KOPT-K1 (cell line): ENCODE measurements around the gene RAX.

Source experiments
- H3K27ac ChIP-seq: fragments of 200-600 bp; sonication (generic); 2 replicates; pipeline ENCODE4 v1.5.1; 2016; ENCODE audit warnings: antibody characterized with exemption, mild to moderate bottlenecking, low read depth, low read length; ENCODE audit not compliant: poor library complexity, severe bottlenecking
- H3K36me3 ChIP-seq: fragments of 200-600 bp; sonication (generic); 2 replicates; pipeline ENCODE4 v1.5.1; 2017; ENCODE audit warnings: antibody characterized with exemption, mild to moderate bottlenecking, low read length, moderate library complexity; ENCODE audit not compliant: insufficient read depth
- H3K9me3 ChIP-seq: fragments of 200-600 bp; sonication (generic); 2 replicates; pipeline ENCODE4 v1.5.1; 2017; ENCODE audit warnings: antibody characterized with exemption, low read length, mild to moderate bottlenecking; ENCODE audit not compliant: insufficient read depth, poor library complexity, severe bottlenecking

Gene RAX

DNA sequence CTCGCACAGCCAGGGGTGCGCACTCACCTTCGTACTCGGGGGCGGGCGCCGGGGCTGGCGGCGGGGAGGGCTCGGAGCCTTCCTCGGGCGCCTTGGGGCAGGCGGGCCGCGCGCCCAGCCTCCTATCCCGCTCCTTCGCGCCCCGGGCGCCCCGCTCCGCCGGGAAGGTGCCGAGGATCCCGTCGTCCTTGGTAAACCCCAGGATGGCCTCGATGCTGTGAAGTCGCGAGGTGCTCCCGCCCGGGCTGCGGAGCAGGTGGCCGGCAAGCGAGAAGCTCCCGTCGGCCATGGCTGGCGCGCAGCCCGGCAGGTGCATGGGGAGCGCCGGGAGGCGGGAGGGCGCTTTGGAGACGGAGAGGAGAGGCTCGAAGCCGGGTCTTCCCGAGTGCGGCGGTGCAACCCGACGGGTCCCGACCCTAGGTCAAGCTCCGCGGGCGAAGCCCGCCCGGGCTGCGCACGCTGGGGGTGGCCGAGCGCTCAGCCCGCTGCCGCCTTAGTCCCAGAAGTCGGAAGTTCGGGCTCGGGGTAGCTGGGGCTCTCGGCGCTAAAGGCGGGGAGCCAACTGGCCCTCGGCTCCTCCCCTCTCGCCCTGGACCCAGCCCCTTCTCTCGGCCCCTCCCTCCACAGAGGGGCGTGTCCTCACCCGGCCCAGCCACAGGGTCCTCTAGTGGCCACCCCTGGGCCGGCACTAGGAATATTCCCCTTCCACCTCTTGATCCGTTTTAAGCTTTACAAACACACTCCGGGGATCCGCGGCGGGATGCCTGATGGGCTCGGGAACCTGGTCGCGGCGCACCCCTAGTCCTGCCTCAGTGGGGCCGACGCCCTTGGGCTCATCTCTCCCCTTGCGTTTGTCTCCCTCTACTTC lies at the start of gene RAX:
Gene RAX (minus strand): TSS at position 564 of the 868 bp plus-strand sequence. CDS start 248 bp downstream, at position 316.
- Histone ChIP-seq H3K36me3 (no peaks in the 10 kb centered on the region), H3K27ac (no peak within 1 kb of the TSS), H3K9me3 (peaks cover 26% of the 10 kb centered on the region)

DNA sequence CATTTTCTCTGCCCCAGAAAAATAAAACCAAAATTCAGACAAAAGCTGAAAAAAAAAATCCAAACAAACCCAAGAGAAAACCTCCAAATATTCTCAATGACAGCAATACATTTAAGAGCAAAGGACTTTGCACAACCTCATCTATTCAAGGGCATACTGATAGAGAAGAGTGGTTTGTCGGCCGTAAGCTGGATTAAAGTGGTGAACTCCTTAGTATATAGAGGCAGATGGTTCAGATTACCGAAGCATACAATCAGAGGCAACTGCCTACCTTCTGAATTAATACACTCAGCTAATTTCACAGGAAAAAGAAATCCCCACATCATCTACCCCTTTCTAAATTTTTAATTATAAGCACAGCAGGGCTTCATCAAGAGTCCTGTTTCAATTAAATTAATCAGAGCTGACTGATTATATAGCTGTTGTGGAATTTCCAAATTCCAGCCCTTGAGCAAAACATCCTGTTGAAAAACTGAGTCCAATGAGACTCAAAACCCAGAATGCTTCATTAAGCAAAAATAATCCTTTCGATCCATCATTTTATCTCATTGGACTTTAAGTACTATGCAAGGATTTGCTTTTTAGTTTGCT lies 45.3 kb upstream of the RAX start, which contains the start of gene CPLX4:
Gene CPLX4 (minus strand): TSS at position 190 of the 591 bp plus-strand sequence. CDS start 187 bp downstream, at position 3.
- H3K27ac ChIP-seq, result no peak within 1 kb of the TSS
- H3K36me3 ChIP-seq, result no peaks in the 10 kb centered on the region
- H3K9me3 ChIP-seq, result no peaks in the 10 kb centered on the region

DNA sequence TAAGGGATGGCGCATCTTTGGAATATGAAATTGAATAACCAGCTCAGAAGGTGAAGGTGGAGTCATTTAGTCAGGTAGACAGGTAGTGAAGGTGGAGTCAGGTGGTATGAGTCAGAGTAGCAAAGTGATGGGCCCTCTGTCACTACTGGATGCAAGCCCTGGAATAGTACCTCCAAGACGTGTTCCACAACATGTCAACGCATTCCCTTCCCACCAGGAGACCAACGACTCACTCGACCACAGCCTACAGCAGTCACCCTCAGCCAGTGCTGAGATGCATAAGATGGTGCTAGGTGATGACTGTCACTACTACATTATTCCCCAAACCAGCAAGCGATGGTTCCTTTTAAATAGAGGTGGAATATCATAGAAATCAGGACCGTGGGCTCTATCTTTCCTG lies 38.4 kb upstream of the RAX start:
- H3K27ac ChIP-seq, result no peak overlapping the region
- H3K9me3 ChIP-seq, result no peaks in the 10 kb centered on the region
- H3K36me3 ChIP-seq, result no peaks in the 10 kb centered on the region

DNA sequence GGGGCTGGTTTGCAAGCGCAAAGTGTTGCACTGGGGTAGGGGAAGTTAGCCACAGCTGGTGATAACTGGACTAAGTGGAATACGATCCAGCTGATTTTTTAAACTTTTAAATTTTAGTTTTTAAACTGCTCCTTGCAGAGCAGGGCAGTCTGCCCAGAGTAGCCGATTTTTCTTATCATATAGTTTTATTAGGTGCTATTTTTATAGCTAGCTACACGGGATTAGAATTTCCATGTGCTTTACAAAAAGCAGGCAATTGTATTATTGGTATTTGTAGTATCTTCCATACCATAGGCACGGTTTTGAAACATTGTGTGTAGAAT lies 35.6 kb upstream of the RAX start:
- Histone ChIP-seq H3K36me3 (no peaks in the 10 kb centered on the region), H3K27ac (no peak overlapping the region), H3K9me3 (no peaks in the 10 kb centered on the region)

DNA sequence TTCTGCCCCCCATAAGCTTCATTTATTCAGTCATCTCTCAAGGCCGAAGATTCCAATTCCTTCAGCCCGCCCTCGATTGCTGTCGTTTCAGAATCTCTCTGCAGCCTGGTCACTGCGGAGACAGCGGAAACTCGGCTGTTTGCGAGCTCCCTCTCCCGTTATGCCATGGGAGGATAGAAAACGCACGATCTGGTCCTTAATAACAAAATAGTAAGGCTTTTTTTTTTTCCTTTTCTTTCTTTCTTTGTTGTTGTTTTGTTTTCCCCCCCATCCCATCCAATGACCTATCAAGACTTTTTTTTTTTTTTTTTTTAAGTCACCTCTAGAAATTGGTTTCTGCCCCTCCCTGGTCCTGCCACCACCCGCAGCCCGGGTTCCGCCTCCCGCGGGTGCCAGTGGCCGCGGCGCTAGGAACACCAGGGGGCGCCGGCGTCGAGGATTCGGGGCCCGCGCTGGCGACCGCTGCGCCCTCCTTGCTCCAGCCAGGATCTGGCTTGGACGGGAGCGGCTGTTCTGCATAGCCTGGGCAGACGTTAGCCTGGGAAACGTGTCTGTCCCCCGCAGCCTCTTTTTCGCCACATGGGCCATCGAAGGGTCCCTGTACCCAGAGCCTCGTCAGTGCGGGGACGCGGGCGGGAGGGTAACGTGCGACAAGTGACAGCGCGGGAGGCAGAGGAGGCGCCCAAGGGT lies 35.1 kb upstream of the RAX start:
- Histone ChIP-seq H3K27ac (no peak overlapping the region), H3K36me3 (no peaks in the 10 kb centered on the region), H3K9me3 (no peaks in the 10 kb centered on the region)

DNA sequence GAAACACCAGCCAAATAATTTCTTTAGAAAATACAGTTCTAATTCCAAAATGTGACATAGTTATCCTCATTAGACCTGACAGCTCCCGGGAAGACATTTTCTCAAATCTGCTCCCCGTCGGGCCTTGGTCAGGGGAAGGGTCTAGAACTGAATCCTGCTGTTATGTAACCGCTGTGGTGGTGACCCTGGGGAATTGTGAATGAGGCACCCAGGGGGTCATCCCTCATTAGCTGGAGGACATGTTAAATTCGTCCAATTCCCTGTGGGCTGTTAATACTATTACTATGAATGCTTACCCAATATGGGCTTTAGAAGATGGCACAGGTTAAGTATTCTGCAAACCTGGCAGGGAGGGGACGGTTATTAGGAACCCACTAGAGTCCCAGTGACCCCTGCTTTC lies 33.4 kb upstream of the RAX start:
- no peaks in the 10 kb centered on the region for H3K9me3 ChIP-seq
- no peak overlapping the region for H3K27ac ChIP-seq
- no peaks in the 10 kb centered on the region for H3K36me3 ChIP-seq

DNA sequence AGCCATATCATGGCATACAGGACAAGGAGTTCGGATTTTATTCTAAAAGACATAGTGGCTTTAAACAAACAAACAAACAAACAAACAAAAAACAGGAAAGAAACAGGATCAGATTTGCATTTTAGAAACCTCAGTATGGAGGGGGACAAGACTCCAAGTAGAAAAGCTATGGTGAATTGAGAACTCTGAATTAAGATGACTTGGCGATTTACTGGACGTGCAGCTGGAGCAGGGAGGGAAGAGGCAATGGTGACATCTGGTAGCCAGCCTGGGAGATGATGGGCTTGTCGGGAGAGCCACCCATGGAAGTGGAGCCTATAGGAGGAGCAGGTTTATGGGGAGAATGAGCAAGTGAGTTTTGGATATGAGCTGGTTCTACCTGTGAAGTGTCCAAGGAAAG lies 32.0 kb upstream of the RAX start:
- Histone ChIP-seq H3K9me3 (no peaks in the 10 kb centered on the region), H3K27ac (no peak overlapping the region), H3K36me3 (no peaks in the 10 kb centered on the region)

DNA sequence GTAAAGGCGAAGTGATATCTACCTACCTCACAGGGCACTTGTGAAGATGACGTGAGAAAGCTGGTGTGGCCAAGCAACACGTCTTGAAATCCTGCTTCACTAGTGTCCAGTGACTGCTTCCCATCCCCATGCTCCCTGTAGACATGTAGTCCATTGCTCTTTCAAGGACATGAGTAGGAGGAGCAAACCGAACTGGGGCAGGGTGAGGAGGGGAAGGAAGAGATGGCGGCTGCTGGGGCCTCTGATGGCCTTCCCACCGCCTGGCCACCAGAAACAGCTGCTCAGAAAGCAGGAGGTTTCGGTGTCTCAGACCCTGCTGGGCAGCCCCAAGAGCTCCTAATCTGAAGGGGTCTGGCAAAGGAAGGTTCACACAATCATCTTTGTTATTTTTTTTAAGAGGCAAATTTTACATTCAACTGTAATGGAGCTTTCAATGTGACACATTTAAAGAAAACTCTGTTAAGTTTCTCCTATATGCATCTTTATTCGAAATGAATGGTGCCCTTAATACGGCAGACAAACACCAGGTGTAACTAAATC lies 30.5 kb upstream of the RAX start:
- H3K36me3 ChIP-seq, result no peaks in the 10 kb centered on the region
- no peak overlapping the region for H3K27ac ChIP-seq
- no peaks in the 10 kb centered on the region for H3K9me3 ChIP-seq

DNA sequence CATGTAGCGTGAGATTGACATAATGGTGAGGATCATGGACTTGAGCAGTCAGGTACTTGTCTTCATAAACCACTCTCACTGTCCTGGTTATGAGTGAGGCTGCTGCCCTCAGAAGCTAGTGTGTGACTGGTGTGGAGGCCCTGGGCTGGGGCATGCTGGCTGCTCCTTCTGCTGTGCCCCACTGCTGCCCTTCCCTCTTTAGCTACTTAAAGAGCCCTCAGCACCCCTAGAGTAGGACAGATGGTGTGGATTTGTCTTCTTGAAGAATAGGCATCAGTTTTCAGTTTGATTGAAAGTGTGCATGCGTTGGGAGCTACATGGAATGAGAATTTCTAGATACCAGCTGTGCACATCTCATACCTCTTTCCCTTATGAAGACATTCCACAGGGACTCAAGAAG lies 29.8 kb upstream of the RAX start:
- Histone ChIP-seq H3K27ac (no peak overlapping the region), H3K36me3 (no peaks in the 10 kb centered on the region), H3K9me3 (no peaks in the 10 kb centered on the region)

DNA sequence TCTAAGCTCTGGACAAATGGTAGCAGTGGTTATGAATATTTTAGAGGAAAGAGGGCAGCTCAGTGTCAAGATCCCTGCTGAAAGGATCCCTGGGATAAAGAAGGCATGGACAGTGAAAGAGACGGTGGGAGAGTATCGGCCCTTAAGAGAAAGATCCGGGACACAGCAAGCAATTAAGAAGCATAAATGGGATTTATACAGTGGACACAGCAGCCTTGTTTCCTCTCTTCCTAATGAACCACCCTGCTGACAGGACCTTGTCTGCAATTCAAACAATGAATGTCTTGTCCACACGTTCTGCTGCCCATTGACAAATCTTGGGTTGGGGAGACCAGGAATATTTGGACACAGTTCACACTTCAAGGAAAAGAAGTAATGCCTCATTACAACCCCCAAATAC lies 28.7 kb upstream of the RAX start:
- Histone ChIP-seq H3K36me3 (no peaks in the 10 kb centered on the region), H3K9me3 (no peaks in the 10 kb centered on the region), H3K27ac (no peak overlapping the region)

DNA sequence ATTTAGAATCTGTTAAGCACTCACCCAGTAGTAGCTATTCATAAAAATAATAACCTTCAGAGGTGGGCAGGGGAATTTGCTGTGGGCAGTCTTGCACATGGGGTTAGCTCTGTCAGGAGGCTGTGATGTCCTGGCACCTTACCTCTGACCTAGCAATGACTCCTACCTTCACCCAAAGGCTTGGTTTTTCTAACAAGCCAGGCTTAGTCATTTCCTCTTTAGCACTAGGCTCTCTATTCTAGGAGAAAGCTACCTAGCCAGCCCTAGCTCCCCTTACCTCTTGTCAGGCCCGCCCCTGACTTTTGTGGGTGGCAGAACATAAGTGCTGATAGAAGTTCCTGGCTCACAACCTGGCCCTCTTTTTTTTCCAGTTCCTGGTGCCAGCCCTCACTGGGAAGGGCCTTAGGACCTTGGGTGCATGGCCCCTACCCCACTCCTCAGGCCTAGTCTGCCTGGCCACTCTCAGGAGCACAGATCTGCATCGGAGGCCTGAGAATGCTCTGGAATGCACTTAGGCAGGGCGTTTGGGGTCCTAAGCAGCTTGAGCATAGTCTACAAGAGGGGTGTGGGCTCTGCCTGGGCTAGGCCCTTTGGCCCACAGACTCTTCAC lies 27.5 kb upstream of the RAX start:
- H3K27ac ChIP-seq, result no peak overlapping the region
- H3K36me3 ChIP-seq, result no peaks in the 10 kb centered on the region
- no peaks in the 10 kb centered on the region for H3K9me3 ChIP-seq

DNA sequence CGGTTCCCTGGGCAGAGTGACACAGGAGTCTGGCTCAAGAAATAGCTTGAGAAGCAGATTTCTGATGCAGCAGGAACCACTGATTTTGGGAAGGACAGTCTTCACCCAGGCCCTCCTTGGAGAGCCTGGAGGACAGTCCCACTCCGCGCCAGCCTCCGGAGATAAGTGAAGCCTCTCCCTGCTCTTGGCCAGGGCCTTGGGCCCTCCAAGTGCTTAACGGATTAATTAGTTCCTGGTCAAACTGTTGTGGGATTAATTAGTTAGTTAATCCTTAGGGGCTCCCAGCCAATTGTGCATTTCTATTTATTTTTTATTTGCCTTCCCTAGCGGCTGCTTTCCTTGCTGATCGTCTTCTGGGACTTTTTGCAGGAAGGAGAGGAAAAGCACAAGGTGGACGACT lies 25.6 kb upstream of the RAX start:
- Histone ChIP-seq H3K27ac (no peak overlapping the region), H3K36me3 (no peaks in the 10 kb centered on the region), H3K9me3 (no peaks in the 10 kb centered on the region)

DNA sequence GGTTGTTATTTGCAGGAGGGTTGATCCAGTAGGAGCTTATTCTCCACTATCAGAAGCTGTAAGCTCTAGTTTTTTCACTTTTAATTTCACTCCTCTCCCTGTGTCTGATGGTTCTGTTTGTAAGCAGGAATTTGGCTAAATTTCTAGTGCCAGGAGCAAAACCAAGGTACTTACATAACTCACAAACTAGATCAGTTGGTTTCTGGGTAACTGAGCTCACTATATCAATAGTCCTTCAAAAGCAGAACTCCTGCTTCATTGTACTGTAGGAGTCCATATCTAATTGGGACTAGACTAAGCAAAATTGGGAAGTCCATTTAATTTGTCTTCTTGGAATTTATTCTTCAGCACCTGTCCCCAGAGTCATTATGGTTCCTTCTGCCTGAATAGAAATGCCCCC lies 20.1 kb upstream of the RAX start:
- Histone ChIP-seq H3K27ac (no peak overlapping the region), H3K9me3 (peaks cover 5% of the 10 kb centered on the region), H3K36me3 (no peaks in the 10 kb centered on the region)

DNA sequence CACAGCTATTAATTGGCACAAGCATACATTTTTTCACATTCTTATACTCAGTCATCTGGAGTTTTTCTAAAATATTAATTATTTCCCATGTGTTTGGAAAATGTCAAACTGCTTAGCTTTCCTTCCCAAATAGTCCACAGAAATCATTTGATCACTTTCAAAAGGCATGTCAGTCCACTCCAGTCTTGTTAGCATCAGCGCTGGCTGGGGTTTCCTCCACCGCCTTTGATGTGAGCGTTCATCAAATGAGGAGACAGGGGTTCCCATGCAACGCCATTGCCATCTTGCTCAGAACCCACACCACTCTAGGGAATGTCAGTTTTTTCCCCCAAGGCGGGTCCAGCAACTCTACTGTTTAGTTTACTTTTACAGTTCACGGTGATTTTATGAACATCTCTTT lies 13.1 kb upstream of the RAX start:
- peaks cover 5% of the 10 kb centered on the region for H3K9me3 ChIP-seq
- no peak overlapping the region for H3K27ac ChIP-seq
- no peaks in the 10 kb centered on the region for H3K36me3 ChIP-seq

DNA sequence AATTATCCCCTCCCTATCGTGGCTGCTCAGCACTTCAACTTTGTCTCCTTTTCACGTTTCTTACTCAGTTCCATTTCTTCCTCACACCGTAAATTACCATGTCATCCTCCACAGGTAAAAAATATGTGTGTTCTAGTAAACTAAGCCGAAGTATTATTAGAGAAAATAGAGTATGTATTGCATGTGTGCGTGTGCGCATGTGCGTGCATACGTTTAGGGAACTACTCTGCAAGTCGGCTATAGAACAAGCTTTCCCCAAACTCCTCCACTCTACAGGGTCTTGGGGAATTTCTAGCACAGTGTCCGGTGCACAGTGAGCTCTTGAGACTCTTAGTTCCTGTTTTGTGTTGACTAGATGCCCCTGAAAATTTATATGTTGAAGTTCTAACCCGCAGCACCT lies 9.1 kb upstream of the RAX start:
- Histone ChIP-seq H3K27ac (no peak overlapping the region), H3K9me3 (no peaks in the 10 kb centered on the region), H3K36me3 (no peaks in the 10 kb centered on the region)
